Activated gamma-delta T cell (primary cell): ENCODE measurements around the gene MGP.

Experiments used
- DNase-seq: peaks from one replicate; lab custom pipeline; 2025; lab: John Stamatoyannopoulos, UW
- total RNA-seq, 2 donors: gene quantifications; one replicate each; lab custom pipeline; 2026; lab: John Stamatoyannopoulos, UW

Gene MGP
- total RNA-seq = 0.44 to 0.72 reads per million in 2 donors

GRCh38 chr12:14885718-14886221, at the start of gene MGP:
TSS of gene MGP (minus strand) at chr12:14885854. CDS start at chr12:14885791, 63 bp downstream.
- DNase-seq = no peak

DNA sequence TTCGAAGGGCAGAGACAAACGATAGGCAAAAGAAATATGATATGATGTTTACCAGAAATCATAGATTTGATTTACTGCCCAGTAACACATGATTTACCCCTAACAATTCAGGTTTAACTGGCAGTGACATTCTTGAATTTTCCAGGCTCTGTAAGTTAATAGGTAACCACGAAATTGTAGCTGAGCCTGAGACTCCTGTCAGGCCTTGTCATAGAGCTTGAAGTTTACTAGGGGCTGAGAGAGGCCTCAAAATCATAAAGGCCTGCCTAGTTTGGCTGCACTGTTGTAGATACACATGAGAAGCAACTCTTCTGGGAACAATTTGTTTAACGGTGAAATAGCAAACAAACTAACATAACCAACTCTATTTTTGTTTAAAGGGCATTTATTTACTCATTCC, 49.4 kb upstream of the MGP start:
- no peak for DNase-seq

GRCh38 chr12:14934511-14934910, 48.9 kb upstream of the MGP start:
- DNase-seq = no peak

DNA sequence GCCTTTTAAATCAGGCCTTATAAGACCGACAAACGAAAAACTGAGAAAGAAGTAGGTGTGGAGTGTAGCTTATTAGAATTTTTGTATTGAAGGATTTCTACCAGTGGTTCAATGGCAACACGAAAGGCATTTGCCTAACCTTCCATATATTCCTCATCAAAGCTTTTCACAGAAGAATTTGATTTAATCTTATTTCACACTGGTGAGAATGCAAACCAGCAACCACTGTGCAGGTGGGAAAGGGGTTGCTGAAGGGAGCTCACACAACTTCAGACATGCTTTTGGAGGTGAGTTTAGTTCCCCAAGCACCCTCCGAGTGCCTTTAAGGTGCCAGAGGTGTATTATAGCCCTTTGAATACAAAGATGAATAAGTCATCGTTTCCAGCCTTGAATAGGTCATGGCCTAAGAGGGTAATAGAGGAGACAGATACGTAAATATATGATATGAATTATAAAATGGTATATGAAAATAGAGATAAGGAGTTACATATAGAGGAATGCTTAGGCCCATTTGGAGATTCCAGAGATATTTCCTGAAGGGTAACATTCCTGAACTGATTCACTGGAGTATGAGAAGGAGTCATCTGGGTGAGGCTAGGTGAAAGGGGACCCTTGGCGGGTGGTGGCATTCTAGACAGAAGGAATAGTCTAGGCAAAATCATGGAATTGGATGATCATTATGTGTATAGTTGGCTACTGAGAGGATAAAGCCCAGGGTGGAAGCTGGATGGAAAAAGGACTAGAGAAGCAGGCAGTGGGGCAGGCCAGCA, 46.3 kb upstream of the MGP start:
- no peak for DNase-seq

- DNase-seq = no peak
These were observed 45.7 kb upstream of the MGP start for GRCh38 chr12:14931359-14931758.

GRCh38 chr12:14930299-14930698, 44.6 kb upstream of the MGP start:
- no peak for DNase-seq

DNA sequence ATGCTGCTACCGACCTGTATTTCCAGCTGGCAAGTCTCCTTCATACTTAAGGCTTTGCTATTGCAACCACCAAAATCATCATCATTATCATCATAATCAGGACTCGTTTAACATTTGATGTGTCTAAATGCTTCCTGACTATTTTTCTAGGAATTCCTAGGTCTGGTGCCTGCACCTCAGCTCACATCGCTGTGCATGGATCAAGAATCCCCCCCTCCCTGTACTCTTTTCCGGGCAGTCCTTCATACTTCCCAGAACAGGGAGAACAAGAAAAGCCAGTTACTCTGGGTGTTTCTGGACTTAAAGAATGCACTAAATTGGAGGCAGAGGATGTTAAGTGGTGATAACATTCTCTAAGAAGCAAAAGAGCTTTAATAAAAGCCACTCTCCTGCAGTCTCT, 43.3 kb upstream of the MGP start:
- DNase-seq = no peak

DNA sequence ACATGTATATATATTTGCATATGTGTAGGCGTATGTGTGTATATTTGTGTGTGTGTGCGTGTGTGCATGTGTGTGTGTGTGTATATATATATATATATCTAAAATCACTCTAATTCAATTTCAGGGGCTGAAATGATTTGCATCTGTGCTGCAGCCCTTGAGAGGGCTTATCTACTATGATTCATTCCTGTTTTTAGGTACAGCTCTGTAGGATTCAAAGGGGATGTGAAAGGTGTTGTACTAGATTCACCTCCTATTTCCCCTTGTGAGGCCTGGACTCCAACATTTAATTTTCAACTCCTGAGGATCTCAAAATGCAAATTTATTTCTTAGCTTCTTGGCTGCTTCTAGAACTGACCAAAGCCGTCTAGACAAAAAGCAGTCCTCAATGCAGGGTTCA, 41.6 kb upstream of the MGP start:
- no peak for DNase-seq

GRCh38 chr12:14924541-14924940, 38.9 kb upstream of the MGP start:
- no peak for DNase-seq

DNA sequence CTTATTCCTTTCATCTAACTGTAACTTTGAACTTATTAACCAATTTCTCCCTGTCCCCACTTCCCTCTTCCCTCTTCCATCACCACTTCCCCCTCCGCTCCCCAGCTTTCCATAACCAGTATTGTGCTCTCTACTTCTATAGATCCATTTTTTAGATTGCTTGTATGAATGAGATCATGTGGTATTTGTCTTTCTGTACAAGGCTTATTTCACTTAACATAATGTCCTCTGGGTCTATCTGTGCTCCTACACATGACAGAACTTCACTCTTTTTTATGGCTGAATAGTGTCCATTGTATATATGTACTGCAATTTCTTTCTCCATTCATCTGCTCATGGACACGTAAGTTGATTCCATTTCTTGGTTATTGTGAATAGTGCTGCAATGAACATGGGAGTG, 38.3 kb upstream of the MGP start:
- DNase-seq = no peak

DNA sequence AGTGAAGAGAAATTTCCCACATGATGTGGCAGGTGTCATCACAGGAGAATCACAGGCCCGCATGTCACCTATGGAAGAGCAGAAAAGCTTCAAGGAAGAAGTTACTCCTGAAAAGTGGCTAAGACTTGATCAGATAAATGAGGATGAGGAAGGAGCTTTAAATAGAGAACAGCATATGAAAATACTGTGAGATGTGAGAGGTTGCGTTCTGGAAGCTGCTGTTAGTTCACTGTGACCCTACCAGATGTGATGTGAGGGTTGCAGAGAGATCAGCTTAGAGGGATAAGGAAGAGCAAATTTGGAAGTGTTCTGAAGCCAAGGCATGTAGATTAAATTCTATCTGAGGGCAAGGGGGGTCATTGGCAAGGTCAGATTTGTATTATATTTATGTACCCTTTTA, 35.6 kb upstream of the MGP start:
- no peak for DNase-seq

GRCh38 chr12:14920475-14921126, 34.9 kb upstream of the MGP start:
- no peak for DNase-seq

DNA sequence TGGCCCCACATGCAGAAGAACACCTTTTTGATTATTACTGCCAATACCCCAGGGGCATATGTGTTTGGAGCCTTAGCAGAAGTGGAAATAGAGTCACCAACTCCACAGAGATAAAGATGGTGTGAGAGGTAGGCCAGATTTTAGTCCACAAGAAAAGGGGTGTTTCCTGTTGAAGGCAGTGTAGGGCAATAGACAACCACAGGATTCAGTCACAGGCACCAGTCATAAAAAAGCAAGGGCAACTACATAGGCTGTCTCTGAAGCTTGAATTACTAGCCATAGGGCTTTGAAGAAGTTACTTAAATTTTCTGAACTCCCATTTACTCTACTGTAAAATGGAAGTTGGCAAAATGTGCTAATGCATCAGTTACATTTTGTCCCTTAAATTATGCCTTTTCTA, 33.8 kb upstream of the MGP start:
- DNase-seq = no peak

DNA sequence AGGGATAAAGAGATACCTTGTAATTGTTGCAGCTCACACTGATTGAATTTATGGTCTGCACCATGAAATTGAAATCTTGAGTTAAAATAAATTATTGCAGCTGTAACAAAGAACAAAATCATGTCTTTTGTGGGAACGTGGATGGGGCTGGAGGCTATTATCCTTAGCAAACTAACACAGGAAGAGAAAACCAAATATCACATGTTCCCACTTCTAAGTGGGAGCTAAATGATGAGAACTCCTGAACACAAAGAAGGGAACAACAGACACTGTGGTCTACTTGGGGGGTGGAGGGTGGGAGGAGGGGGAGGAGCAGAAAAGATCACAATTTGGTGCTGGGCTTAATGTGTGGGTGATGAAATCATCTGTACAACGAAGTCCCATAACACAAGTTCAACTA, 30.1 kb upstream of the MGP start:
- DNase-seq = no peak

- DNase-seq = no peak
These were observed 27.7 kb upstream of the MGP start for GRCh38 chr12:14913381-14913781.

DNA sequence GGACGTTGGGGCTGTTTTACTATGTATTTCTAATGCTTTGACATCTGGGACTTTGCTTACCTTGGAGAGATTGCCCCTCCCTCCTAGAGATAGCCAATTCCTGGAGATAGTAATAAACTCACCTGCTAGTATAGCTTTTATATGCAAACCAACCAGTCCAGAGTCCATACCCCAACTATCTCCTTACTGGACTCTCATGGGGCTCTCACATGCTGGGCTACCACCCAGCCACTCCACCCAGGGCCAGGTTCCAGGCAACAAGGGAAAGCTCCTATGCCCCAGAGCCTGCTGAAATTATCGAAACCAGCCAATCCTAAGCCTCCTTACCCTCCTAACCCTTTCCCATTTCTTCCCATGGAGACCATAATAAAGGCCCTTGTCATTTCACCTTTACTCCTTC, 25.5 kb upstream of the MGP start:
- DNase-seq = no peak

DNA sequence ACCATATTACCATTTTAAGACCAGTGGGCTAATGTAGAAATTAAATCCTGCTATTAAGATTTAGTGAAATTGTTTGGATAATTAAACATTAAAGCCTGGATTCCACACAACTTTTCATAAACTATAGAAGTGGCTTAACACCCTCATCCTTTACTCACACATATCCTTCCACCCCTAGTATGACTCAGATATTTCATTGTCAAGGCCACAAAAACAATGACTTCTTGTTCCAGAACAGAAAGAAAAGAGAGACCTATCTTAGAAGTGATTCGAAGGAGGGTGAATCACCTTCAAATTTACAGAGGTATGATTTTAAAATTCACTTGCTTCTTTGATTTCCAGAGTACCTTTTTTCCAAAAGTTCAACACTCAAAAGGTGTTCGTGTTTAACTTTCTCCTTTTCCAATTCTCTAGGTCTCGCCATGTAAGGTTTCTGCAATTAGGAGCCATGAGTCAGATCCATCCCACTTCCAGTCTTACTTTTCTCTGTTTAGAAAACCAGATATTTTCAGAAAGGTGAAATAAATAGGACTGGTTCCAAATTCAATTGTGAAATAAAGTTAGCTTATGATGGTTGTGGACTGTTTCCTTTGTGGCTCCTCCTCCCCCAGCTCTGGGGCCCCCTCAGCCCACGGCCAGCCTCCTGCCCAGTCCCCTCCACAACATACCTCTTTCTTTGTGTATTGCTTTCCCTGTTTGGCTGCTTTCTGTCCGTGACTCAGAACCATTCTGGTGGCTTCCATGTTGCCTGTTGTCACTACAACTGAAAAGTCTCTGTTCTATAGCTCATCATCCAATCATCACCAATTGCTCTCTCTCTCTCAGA, 24.6 kb upstream of the MGP start:
- DNase-seq = no peak

DNA sequence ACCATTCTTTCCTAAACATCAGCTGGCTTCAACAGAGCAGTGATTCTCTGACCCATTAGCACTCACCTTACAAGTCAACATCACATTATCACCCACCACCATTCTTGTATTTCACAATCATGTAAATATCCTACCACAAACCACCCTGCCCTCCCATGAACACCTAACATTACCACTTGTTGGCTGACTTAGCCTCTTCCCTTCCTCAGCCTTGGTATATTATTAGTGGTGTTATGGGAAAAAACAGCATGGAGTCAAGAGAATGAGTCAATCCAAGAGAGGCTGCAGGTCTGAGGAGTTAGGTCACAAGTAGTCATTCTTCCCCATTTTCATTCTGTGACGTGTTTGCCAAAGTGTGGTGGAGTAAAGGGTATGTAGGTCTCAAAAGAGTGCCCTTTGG, 22.3 kb upstream of the MGP start:
- no peak for DNase-seq

- DNase-seq = no peak
These were observed 20.5 kb upstream of the MGP start for GRCh38 chr12:14906114-14906513.

GRCh38 chr12:14905269-14906004, 19.8 kb upstream of the MGP start:
- DNase-seq = no peak

DNA sequence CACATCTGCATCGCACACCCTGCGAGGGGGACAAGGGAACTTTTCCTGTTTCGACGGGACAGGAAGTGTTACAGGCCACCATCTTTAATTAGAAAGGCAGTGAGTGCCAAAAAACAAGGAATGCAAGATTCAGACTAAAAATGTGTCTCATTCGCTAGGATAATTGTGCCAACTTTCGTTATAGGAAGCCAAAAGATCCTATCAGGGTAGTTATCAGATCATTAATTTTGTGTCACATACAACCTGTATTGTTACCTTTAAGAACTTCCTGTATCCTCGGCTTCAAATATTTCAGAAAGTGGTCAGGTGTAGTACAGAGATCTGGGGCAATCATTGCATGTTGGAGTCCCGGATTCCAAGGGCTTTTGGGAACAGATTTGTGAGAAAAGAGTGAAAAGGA, 19.2 kb upstream of the MGP start:
- no peak for DNase-seq
